ENCODE measurements around the gene RPS17. TPM values are rescaled to one million over a fixed set of nuclear protein-coding genes. Genes with fewer than 3 reads are reported as not detected.
A peak's percentile ranks its signal among the peaks of the same experiment; 100 is the strongest.

Gene RPS17
- total and polyA plus RNA-seq, 10 of the 15 experiments (the other 5 are each of a cell fraction or from before 2014, with no cell fraction given), result 1,223 to 7,871 (median 3,879) TPM

DNA sequence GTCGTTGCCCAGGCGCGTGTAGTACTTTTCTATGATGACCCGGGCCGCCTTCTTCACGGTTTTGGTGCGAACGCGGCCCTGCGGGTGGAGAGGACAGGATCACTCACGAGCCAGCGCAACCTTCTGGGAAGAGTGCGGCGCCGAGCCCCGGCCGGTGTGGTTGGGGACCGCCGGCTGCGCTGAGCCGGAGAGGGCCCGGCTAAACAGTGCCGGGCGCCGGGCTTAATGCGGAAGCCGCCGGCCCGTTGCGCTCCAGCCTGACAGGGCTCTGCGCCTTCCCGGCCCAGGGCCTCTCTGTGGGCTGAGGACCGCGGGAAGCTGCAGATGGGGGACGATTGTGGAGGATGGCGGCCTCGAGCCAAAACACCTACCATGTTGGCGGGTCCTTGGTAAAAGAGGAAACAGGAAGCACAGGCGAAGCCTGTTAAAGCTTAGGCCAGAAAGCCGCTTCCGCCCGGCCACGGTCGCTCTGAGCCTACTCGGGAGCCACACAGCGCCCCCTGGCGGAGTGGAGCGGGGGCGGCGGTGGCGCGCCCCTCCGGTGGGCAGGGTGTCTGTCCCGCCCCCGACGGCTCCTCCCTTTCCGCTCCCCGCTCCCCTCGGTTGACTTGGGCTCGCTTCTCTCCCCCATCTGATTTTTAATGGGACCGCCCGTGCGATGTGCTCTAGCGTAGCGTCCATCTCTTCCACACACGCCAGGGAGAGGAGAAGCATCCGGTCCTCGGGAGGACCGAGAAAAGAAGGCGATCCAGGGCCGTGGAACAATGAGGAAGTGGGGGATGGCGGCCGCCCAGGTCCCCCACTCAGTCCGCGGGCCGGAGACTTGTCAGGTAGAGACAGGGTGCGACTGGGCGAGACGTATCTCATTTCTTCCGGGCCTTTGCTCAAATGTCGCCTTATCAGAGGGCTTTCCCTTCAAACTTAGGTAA is at the start of gene RPS17 (continued):
- TF ChIP-seq CREB1 (IDR thresholded peaks at IDR 0.05; ENCODE audit: low read depth), result peak; percentile 66
- peak; percentile 94 for TF ChIP-seq SREBF1 (IDR thresholded peaks at IDR 0.05; ENCODE audit: low read length)
- no peak for TF ChIP-seq NFYB (IDR thresholded peaks at IDR 0.05; ENCODE audit: insufficient read depth, low read depth, low read length)
- TF ChIP-seq CHD1 (IDR thresholded peaks at IDR 0.05; ENCODE audit: low read depth, low read length), result peak; percentile 97
- peak; percentile 80 for TF ChIP-seq MEF2A (IDR thresholded peaks at IDR 0.05; ENCODE audit: insufficient read depth, low read depth, low read length)
- no peak for TF ChIP-seq FOS (IDR thresholded peaks at IDR 0.05; ENCODE audit: borderline replicate concordance, extremely low read depth, insufficient read length)
- no peak for TF ChIP-seq IRF3 (IDR thresholded peaks at IDR 0.05)
- TF ChIP-seq, protein P1, sequence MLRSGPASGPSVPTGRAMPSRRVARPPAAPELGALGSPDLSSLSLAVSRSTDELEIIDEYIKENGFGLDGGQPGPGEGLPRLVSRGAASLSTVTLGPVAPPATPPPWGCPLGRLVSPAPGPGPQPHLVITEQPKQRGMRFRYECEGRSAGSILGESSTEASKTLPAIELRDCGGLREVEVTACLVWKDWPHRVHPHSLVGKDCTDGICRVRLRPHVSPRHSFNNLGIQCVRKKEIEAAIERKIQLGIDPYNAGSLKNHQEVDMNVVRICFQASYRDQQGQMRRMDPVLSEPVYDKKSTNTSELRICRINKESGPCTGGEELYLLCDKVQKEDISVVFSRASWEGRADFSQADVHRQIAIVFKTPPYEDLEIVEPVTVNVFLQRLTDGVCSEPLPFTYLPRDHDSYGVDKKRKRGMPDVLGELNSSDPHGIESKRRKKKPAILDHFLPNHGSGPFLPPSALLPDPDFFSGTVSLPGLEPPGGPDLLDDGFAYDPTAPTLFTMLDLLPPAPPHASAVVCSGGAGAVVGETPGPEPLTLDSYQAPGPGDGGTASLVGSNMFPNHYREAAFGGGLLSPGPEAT (IDR thresholded peaks at IDR 0.05; ENCODE audit: low read depth), result peak; percentile 70
- peak; percentile 94 for TF ChIP-seq ZBTB40 (IDR thresholded peaks at IDR 0.05; ENCODE audit: borderline replicate concordance)
- TF ChIP-seq POLR2AphosphoS5 (IDR thresholded peaks at IDR 0.05; ENCODE audit: low read length), result peak; percentile 100
- no peak for TF ChIP-seq ZNF274 (IDR thresholded peaks at IDR 0.05; ENCODE audit: insufficient read depth, insufficient read length)
- TF ChIP-seq CBX5 (IDR thresholded peaks at IDR 0.05; ENCODE audit: low read depth), result 0 out of 2 replicates have a peak, but pooled peaks have one; percentile 69
- TF ChIP-seq BHLHE40 (IDR thresholded peaks at IDR 0.05; ENCODE audit: borderline replicate concordance in 1 of 2, low read depth in 2 of 2, low read length in 1 of 2), result peak; percentile 88 to 90
- peak; percentile 92 for TF ChIP-seq YY1 (IDR thresholded peaks at IDR 0.05; ENCODE audit: low read depth, low read length)
- peak; percentile 90 for TF ChIP-seq RB1 (IDR thresholded peaks at IDR 0.05; ENCODE audit: borderline replicate concordance)
- no peak; the same call in 1 of the 2 replicates for TF ChIP-seq ZNF217 (IDR thresholded peaks at IDR 0.05)
- TF ChIP-seq TCF3 (IDR thresholded peaks at IDR 0.05; ENCODE audit: borderline replicate concordance, insufficient read depth, low read depth, low read length), result peak; percentile 60; the same call in 1 of the 2 replicates
- TF ChIP-seq CREM (IDR thresholded peaks at IDR 0.05; ENCODE audit: low read depth), result peak; percentile 58; the same call in 1 of the 2 replicates
- no peak for TF ChIP-seq HDAC2 (IDR thresholded peaks at IDR 0.05)
- peak; percentile 99 for TF ChIP-seq MYC (IDR thresholded peaks at IDR 0.05; ENCODE audit: insufficient read depth, insufficient read length, insufficient replicate concordance, low read length, severe bottlenecking)
- TF ChIP-seq HDAC6 (IDR thresholded peaks at IDR 0.05; ENCODE audit: unreplicated experiment), result peak; percentile 76
- TF ChIP-seq POLR2AphosphoS2 (IDR thresholded peaks at IDR 0.05; ENCODE audit: low read depth, low read length), result peak; percentile 98
